ENCODE data around the gene PRKN.

Gene PRKN

GRCh38 chr6:161411265-161411944 lies 1316.2 kb downstream of the PRKN start:
- peak; percentile 28; the same call in 1 of the 3 replicates for ATAC-seq (ENCODE audit: low read depth)
- H3K4me1 ChIP-seq (ENCODE audit: insufficient read depth, poor library complexity, severe bottlenecking), result peaks cover 15% of the 10 kb centered on the region
- no peak for DNase-seq (ENCODE audit: low spot score)
- TF ChIP-seq, protein P1, sequence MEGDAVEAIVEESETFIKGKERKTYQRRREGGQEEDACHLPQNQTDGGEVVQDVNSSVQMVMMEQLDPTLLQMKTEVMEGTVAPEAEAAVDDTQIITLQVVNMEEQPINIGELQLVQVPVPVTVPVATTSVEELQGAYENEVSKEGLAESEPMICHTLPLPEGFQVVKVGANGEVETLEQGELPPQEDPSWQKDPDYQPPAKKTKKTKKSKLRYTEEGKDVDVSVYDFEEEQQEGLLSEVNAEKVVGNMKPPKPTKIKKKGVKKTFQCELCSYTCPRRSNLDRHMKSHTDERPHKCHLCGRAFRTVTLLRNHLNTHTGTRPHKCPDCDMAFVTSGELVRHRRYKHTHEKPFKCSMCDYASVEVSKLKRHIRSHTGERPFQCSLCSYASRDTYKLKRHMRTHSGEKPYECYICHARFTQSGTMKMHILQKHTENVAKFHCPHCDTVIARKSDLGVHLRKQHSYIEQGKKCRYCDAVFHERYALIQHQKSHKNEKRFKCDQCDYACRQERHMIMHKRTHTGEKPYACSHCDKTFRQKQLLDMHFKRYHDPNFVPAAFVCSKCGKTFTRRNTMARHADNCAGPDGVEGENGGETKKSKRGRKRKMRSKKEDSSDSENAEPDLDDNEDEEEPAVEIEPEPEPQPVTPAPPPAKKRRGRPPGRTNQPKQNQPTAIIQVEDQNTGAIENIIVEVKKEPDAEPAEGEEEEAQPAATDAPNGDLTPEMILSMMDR (IDR thresholded peaks at IDR 0.05; ENCODE audit: poor library complexity, severe bottlenecking), result no peak
- H3K9me3 ChIP-seq (ENCODE audit: severe bottlenecking), result no peaks in the 10 kb centered on the region
- H3K36me3 ChIP-seq (ENCODE audit: low read depth), result no peaks in the 10 kb centered on the region
- no peaks in the 10 kb centered on the region for H3K27me3 ChIP-seq (ENCODE audit: insufficient read depth, poor library complexity, severe bottlenecking)
- H3K27ac ChIP-seq (ENCODE audit: poor library complexity, severe bottlenecking), result no peak overlapping the region
- no peak overlapping the region for H3K4me3 ChIP-seq (ENCODE audit: severe bottlenecking)

DNA sequence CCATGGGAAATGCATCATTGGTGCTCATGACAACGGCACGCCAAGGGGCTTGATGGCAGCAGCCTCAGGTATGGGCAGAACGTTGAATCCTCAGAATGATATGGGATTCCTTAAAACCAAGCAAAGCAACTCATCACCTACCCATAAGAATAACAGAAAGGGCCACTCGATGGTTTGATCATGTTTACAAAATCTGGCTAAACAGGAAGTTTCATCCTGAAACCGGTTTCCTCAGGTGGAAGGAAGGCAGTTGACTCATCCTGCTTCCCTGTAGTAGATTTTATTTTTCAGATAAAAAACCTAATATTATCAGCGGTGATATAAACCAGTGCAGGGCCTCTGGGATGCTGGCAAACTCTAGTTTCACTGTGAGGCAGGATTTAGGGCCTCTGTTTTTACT lies 1316.8 kb downstream of the PRKN start:
- H3K4me3 ChIP-seq (ENCODE audit: severe bottlenecking), result no peak overlapping the region
- no peaks in the 10 kb centered on the region for H3K9me3 ChIP-seq (ENCODE audit: severe bottlenecking)
- no peak overlapping the region for H3K27ac ChIP-seq (ENCODE audit: poor library complexity, severe bottlenecking)
- no peak for DNase-seq (ENCODE audit: low spot score)
- no peaks in the 10 kb centered on the region for H3K36me3 ChIP-seq (ENCODE audit: low read depth)
- H3K27me3 ChIP-seq (ENCODE audit: insufficient read depth, poor library complexity, severe bottlenecking), result no peaks in the 10 kb centered on the region
- TF ChIP-seq, protein P1 (IDR thresholded peaks at IDR 0.05; ENCODE audit: poor library complexity, severe bottlenecking), result no peak
- no peak for ATAC-seq (ENCODE audit: low read depth)
- H3K4me1 ChIP-seq (ENCODE audit: insufficient read depth, poor library complexity, severe bottlenecking), result peaks cover 22% of the 10 kb centered on the region

- Histone ChIP-seq H3K27me3 (ENCODE audit: insufficient read depth, poor library complexity, severe bottlenecking) (no peaks in the 10 kb centered on the region), H3K9me3 (ENCODE audit: severe bottlenecking) (no peaks in the 10 kb centered on the region), H3K36me3 (ENCODE audit: low read depth) (no peaks in the 10 kb centered on the region), H3K4me3 (ENCODE audit: severe bottlenecking) (no peak overlapping the region), H3K27ac (ENCODE audit: poor library complexity, severe bottlenecking) (no peak overlapping the region), H3K4me1 (ENCODE audit: insufficient read depth, poor library complexity, severe bottlenecking) (peaks cover 24% of the 10 kb centered on the region)
- no peak for DNase-seq (ENCODE audit: low spot score)
- no peak for ATAC-seq (ENCODE audit: low read depth)
- TF ChIP-seq, protein P1 (IDR thresholded peaks at IDR 0.05; ENCODE audit: poor library complexity, severe bottlenecking), result no peak
These were observed 1317.5 kb downstream of the PRKN start for GRCh38 chr6:161410076-161410475.

DNA sequence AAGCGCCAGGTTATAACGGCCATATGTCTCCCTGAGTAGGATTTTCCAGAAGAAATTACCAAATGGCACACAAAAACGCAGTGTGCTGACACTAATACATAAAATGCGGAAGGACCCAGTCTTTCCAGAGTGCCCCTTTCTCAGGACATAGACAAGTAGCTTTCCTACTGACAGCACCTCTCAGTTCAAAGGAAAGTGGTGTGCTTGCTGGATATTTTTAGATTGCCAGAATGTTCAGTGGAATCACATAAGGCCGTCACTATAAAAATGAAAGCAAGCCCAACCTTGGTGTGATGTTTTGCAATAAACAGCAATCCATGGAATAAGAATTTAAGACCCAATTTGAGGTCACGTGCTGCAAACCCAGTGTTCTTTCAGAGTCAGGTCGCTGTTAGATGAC lies 1318.2 kb downstream of the PRKN start:
- no peak for DNase-seq (ENCODE audit: low spot score)
- TF ChIP-seq, protein P1 (IDR thresholded peaks at IDR 0.05; ENCODE audit: poor library complexity, severe bottlenecking), result no peak
- ATAC-seq (ENCODE audit: low read depth), result no peak
- peaks cover 24% of the 10 kb centered on the region for H3K4me1 ChIP-seq (ENCODE audit: insufficient read depth, poor library complexity, severe bottlenecking)
- H3K36me3 ChIP-seq (ENCODE audit: low read depth), result no peaks in the 10 kb centered on the region
- H3K4me3 ChIP-seq (ENCODE audit: severe bottlenecking), result no peak overlapping the region
- H3K27ac ChIP-seq (ENCODE audit: poor library complexity, severe bottlenecking), result no peak overlapping the region
- H3K27me3 ChIP-seq (ENCODE audit: insufficient read depth, poor library complexity, severe bottlenecking), result no peaks in the 10 kb centered on the region
- no peaks in the 10 kb centered on the region for H3K9me3 ChIP-seq (ENCODE audit: severe bottlenecking)

- no peak overlapping the region for H3K4me3 ChIP-seq (ENCODE audit: severe bottlenecking)
- peaks cover 24% of the 10 kb centered on the region for H3K4me1 ChIP-seq (ENCODE audit: insufficient read depth, poor library complexity, severe bottlenecking)
- no peaks in the 10 kb centered on the region for H3K36me3 ChIP-seq (ENCODE audit: low read depth)
- no peaks in the 10 kb centered on the region for H3K27me3 ChIP-seq (ENCODE audit: insufficient read depth, poor library complexity, severe bottlenecking)
- TF ChIP-seq, protein P1 (IDR thresholded peaks at IDR 0.05; ENCODE audit: poor library complexity, severe bottlenecking), result no peak
- ATAC-seq (ENCODE audit: low read depth) (no peak), DNase-seq (ENCODE audit: low spot score) (no peak)
- peak overlapping the region; percentile 91 for H3K27ac ChIP-seq (ENCODE audit: poor library complexity, severe bottlenecking)
- no peaks in the 10 kb centered on the region for H3K9me3 ChIP-seq (ENCODE audit: severe bottlenecking)
These were observed 1319.5 kb downstream of the PRKN start for GRCh38 chr6:161408041-161408440.
